D721Med (cell line): ENCODE measurements around the gene ZNF132.
"Not testable (repeated sequence)": the region's sequence is repeated elsewhere in the genome, so short reads cannot be mapped to it uniquely, and the experiment has no call there.

Source experiments
- DNase-seq: peaks from one replicate; pipeline ENCODE4 v3.0.0; 2011; ENCODE audit warnings: low spot score; ENCODE audit not compliant: insufficient read length
- FAIRE-seq: peaks from 2 replicates; lab custom pipeline; 2011; peaks lifted over from hg19 to GRCh38; lab: Jason Lieb, UNC
- CTCF ChIP-seq: IDR thresholded peaks from 2 replicates; pipeline ENCODE4 v1.5.1; 2012; ENCODE audit warnings: mild to moderate bottlenecking, control low read depth; ENCODE audit not compliant: insufficient read depth; ENCODE audit errors: missing control alignments

The ZNF132 gene

GRCh38 chr19:58406818-58407657 is 32.9 kb downstream of the ZNF132 start:
- FAIRE-seq (no peak), DNase-seq (no peak)
- TF ChIP-seq CTCF = peak; percentile 15

GRCh38 chr19:58403920-58404478 is 36.0 kb downstream of the ZNF132 start:
- FAIRE-seq, DNase-seq: not testable (repeated sequence)

GRCh38 chr19:58401840-58402421 is 38.0 kb downstream of the ZNF132 start:
- TF ChIP-seq CTCF = no peak
- FAIRE-seq (no peak), DNase-seq (no peak)

- TF ChIP-seq CTCF = no peak
Observed at GRCh38 chr19:58400916-58401839, 38.8 kb downstream of the ZNF132 start.

GRCh38 chr19:58400316-58400915 is 39.5 kb downstream of the ZNF132 start:
- DNase-seq (no peak), FAIRE-seq (no peak)
- TF ChIP-seq CTCF = no peak

More at GRCh38 chr19:58400916-58401839, 38.8 kb downstream of the ZNF132 start:
- peak; percentile 84 for DNase-seq
- FAIRE-seq = no peak

GRCh38 chr19:58399903-58400302 is 40.0 kb downstream of the ZNF132 start:
- DNase-seq (no peak), FAIRE-seq (no peak)
- TF ChIP-seq CTCF = no peak
